Stimulated activated CD8-positive, alpha-beta memory T cell treated with anti-CD3 and anti-CD28 coated beads, Interleukin-7, amount 100 ng/mL, for 4 hours (primary cell): ENCODE measurements around the gene LEKR1.
"Not testable (repeated sequence)": the region's sequence is repeated elsewhere in the genome, so short reads cannot be mapped to it uniquely, and the experiment has no call there.

Source experiments
- DNase-seq, 2 donors: peaks; one replicate each; pipeline ENCODE4 v3.0.0-alpha.2; 2020; ENCODE audit warnings: low read depth in 2 of 2

LEKR1 gene

DNA sequence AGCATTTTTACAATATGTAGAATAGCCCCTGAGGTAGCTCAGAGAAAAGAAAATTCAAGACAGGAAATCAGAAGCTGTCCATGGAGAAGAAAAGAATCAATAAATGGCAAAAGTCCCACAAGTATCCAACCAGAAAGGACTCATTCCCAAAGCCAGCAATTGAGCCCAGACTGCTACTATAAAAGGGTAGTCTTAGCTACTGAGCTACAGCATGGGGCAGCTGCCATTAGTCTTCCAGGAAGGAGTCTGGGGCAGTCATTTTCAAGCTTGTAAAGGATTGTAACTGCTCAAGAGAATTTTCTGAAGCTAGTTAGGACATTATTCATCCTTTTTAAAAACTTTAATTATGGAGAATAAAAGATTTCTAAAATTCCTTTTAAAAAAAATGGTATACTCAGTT is 10.5 kb downstream of the LEKR1 start:
- DNase-seq = no peak

- DNase-seq = no peak
Observed at GRCh38 chr3:156837115-156837514, 11.0 kb downstream of the LEKR1 start.

- no peak for DNase-seq
Observed at GRCh38 chr3:156838035-156838434, 11.9 kb downstream of the LEKR1 start.

- no peak for DNase-seq
Observed at GRCh38 chr3:156840826-156841689, 14.9 kb downstream of the LEKR1 start.

GRCh38 chr3:156843071-156843808 is 17.1 kb downstream of the LEKR1 start:
- DNase-seq = no peak

- no peak for DNase-seq
Observed at GRCh38 chr3:156847752-156848448, 21.7 kb downstream of the LEKR1 start.

- no peak for DNase-seq
Observed at GRCh38 chr3:156859578-156859977, 33.4 kb downstream of the LEKR1 start.

DNA sequence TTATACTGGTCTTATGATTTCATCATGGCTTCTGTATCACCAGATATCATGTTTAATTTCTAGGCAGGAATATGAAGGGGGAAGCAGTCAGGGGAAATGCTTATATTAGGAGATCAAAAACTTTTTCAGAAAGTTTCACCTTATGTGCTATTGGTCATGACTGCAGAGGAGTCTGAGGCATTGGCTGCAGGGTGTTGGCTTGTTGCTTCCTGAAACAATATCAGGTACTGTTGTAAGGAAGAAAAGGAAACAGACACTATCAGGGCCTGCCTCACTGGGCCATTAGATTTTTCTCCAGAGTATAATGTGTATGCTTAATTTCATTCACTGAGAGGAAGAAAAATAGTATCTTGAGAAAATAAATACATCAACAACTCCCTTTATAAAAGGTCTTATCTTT is 34.7 kb downstream of the LEKR1 start:
- DNase-seq = no peak

DNA sequence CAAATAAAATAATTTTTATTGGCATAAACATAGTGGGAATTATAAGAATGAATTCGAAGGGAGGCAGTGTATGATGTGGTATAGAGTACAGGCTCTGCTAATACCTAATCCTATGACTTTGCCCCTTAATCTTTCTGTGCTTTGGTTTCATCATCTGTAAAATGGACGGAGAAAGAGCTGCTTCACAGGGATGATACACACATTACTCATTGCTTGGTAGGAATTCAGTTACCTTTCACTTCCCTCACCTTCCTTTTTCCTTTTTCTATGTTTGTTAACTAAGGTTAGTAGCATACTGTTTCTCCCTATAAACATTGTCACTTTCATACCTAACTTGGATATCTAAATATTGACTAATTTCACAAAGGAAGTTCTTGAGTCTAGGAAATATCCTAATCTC is 36.2 kb downstream of the LEKR1 start:
- no peak for DNase-seq

DNA sequence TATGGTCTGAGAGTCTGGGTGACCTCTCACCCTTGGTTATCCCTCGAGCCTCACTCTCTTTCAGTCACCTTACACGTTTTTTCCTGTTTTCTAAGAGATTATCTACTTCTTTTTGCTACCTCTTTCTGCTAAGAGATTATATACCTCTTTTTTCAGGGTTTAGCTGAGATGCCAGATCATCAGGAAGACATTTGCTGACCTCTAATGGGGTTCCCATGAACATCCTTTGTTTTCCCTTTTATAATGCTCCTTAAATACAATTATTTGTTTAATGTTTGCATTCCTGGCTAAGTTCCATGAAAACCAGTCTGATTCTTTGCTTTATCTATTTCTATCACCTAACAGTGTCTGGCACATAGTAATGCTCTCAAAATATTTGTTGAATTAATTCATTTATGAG is 39.6 kb downstream of the LEKR1 start:
- DNase-seq = no peak

GRCh38 chr3:156867174-156867573 is 41.0 kb downstream of the LEKR1 start:
- no peak for DNase-seq

DNA sequence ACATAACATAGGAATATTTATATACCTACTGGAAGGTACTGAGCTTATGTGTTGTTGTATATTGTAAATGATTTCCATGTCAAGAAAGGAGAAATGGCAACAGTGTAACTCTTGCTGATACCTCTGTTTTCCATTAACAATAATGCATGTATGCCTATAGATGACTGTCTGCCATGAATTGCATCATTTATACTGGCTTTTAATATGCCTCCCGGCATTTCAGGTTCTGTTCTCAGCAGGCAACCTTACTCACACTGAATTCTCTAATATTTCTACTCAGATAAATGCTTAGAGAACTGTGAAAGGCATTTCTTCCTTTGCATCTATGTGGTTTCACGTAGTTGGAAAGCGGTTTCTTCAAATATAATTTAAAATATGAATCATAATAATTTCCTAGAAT is 41.8 kb downstream of the LEKR1 start:
- no peak for DNase-seq

- DNase-seq = no peak
Observed at GRCh38 chr3:156873906-156874305, 47.8 kb downstream of the LEKR1 start.

- DNase-seq = not testable (repeated sequence)
Observed at GRCh38 chr3:156879491-156879890, 53.3 kb downstream of the LEKR1 start.

- no peak for DNase-seq
Observed at GRCh38 chr3:156885761-156886160, 59.6 kb downstream of the LEKR1 start.

- DNase-seq = no peak
Observed at GRCh38 chr3:156888176-156888575, 62.0 kb downstream of the LEKR1 start.

DNA sequence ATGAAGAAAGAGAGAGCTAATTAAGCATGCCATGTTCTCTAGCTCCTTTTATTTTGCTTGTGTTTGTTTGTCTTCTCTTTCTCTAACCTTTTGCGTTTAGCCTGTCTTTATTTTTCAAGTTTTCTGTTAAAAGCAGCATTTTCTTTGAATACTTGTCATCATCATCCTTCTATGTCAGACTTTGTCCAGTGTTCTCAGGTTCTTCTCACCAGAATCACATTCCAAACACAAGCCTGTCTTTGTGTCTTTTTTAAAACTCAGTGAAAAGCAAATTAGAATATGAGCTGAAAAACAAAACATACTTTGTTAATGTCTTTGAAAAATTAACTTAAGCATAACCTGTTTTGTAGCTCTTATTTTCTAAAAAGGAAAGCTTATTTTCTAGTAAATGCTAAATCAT is 62.4 kb downstream of the LEKR1 start:
- DNase-seq = no peak

DNA sequence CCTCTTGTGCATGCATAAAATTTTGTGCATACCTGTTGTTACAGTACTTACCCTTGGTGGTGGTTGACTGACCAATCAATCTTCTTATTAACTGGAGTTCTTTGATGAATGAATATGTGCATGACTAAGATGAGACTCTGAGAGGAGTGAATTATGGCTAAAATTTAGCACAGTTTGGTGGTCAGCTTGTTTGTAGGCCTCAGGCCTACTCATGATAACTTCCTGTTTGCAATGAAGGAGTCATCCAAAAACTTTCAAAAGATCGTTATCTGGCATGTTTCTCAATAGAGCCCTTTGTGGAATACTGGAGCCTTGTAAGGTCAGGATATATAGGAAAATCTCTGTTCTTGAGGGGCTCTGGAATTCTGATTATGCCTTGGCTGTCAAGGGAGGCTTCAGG is 66.5 kb downstream of the LEKR1 start:
- no peak for DNase-seq

DNA sequence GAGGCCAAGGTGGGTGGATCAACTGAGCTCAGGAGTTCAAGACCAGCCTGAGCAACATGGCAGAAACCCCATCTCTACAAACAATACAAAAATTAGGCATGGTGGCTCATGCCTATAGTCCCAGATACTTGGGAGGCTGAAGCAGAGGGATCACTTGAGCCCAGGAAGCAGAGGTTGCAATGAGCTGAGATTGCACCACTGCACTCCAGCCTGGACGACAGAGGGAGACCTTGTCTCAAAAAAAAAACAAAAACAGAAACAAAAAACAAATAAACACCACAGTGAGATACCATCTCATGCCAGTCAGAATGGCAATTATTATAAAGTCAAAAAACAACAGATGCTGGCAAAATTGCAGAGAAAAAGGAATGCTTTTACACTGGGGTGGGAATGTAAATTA is 69.2 kb downstream of the LEKR1 start:
- not testable (repeated sequence) for DNase-seq

DNA sequence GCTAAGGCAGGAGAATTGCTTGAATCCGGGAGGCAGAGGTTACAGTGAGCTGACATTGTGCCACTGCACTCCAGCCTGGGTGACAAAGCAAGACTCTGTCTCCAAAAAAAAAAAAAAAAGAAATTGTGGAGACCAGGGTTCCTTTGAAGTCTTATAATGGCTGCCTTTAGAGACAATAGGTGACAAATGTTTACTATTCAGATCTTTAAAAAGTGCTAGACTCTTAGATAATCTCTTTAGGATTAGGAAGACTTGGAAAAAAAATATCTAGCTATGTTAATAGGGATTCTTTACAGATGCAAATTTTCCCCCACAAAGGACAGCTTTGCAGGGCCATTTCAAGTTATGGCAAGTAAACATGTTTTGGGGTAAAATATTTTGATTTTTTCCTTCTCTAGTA is 71.7 kb downstream of the LEKR1 start:
- DNase-seq = not testable (repeated sequence)

GRCh38 chr3:156898296-156898880 is 72.2 kb downstream of the LEKR1 start:
- DNase-seq = no peak

GRCh38 chr3:156899951-156900350 is 73.8 kb downstream of the LEKR1 start:
- no peak for DNase-seq
